NCI-H2107 (cell line): Measurements from ENCODE around the gene NRARP.

Source experiments
- DNase-seq: peaks from one replicate; lab custom pipeline; 2025; lab: John Stamatoyannopoulos, UW

NRARP gene

DNA sequence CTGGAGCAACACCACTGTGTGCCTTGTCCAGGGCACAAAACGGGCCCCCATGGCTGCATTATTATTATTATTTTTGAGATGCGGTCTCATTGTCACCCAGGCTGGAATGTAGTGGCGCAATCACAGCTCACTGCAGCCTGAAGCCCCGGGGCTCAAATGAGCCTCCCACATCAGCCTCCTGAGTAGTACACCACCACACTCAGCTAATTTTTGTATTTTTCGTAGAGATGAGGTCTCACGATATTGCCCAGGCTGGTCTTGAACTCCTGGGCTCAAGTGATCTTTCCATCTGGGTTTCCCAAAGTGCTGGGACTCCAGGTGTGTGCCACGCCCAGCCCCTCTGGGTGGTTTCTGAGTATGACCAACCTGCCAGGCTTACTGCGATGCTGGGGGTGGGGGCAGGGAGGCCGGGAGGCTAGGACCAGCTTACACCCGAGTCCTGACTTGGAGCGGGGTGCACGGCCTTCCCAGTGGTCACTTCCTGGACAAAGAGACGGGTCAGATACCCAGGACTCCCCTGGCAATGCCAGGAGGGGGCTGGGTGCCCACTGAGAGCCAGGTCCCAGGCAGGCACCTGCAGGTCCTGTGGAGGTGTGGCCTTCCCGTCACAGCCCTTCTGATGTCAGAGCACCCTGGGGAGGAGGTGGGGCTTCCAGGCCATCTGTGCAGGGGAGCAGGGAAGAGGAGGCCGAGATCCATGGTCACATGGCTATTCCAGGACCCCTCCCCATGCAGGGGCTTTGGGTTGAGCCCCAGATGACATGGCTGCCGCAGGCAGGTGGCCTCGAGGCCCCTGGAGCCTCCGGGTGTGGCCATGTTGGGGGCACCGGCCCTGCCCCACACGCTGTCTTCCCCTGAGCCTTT is 8.3 kb upstream of the NRARP start:
- DNase-seq, result peak; percentile 32

GRCh38 chr9:137309368-137310188 is 7.5 kb upstream of the NRARP start:
- DNase-seq, result no peak

DNA sequence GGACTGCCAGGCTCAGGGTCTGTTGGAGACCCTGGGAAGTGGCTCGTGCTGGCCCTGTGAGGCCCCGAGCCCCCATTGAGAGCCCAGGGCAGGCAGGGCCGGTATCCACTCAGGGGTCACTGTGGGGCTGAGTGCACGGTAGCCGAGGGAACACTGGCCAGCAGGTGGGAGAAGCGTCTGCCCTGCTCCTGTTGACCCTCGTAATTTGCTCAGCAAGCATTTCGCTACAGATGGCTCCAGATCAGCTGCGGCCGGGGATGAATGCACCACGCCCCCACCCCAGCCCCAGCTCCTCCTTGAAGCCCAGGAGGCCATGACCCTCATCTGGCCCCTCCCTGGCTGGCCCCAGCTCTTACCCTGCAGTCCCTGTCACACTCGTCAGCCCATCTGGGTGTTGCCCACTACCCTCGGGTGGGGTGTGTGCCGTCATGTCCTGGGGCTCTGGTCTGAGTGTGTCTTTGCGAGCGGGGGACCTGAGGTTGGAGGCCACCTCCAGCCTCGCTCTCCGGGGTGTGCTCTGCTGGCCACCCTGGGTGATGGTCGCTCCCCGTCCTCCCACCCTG is 6.1 kb upstream of the NRARP start:
- DNase-seq, result no peak

GRCh38 chr9:137307255-137308056 is 5.4 kb upstream of the NRARP start:
- no peak for DNase-seq

GRCh38 chr9:137306850-137307254 is 4.8 kb upstream of the NRARP start:
- no peak for DNase-seq

DNA sequence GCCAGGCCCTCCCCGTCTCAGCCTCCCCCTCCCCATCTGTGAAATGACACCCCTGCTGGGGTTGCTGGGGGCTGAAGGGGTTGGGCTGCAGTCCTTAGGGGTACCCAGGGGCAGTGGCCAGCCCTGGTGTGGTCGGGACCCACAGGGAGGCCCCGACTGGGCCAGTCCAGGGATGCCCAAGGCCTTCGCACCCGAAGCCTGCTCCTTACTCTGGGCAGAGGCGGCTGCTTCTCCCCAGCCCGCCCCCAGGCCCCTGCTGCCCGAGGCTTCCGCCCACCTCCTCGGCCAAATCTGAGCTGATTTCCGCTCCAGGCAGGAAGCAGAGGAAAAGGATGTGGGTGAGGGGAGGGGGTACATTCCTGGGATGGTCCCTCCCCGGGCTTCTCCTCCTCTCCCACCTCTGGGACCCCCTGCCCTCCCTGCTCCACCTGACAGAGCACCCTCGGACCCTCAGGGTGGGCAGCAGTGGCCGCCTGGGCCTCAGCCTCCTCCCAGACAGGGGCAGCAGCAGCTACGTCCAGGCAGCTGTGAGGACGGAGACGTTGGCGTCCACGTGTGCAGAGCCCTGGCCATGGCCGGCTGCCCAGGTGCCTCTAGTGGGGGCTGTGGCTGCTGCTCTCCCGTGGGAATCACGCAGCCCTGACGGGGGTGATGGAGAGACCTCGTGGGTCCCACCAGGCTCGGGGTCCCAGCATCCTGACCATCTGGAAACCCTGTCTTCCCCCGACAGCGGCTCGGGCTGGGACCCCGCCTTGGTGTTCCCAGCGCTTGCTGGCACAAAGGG is 4.2 kb upstream of the NRARP start:
- no peak for DNase-seq

GRCh38 chr9:137305798-137306065 is 3.7 kb upstream of the NRARP start:
- no peak for DNase-seq

DNA sequence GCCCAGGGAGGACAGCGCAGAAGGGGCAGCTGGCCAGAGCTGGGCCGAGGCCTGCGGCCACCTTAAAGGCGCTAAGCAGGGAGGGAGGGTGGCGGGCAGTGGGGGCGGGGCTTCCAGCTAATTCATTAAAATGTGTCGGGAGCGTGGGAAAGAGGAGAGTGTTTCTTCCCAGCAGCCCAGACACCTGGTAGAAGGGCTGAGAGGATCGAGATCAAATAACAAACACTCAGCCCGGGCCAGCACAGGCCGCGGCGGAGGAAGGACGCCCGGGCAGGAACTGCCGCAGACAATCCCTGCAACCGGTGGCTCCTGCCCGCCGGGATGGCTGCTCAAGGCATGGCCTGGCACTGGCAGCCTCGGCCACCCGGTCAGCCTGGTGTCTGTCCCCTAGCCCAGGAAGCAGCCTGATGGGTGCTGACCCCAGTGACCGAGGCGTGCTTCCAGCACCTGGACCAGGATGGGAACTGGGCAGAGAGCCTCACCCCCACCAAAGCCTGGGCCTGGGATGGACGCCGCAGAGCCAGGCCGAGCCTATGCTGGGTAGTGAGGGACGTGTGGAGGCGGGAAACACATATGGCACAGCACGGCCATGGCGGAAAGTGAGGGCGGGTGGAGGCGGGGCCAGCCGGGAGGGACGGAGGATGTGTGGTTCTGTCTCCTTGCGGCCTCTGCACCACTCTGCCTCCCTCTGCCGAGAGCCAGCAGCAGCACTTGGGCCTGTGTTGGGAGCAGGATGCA is 3.2 kb upstream of the NRARP start:
- DNase-seq, result peak; percentile 72

- no peak for DNase-seq
Measured at GRCh38 chr9:137304383-137305059, 2.5 kb upstream of the NRARP start.

GRCh38 chr9:137303893-137304382 is 1.9 kb upstream of the NRARP start:
- DNase-seq, result no peak

DNA sequence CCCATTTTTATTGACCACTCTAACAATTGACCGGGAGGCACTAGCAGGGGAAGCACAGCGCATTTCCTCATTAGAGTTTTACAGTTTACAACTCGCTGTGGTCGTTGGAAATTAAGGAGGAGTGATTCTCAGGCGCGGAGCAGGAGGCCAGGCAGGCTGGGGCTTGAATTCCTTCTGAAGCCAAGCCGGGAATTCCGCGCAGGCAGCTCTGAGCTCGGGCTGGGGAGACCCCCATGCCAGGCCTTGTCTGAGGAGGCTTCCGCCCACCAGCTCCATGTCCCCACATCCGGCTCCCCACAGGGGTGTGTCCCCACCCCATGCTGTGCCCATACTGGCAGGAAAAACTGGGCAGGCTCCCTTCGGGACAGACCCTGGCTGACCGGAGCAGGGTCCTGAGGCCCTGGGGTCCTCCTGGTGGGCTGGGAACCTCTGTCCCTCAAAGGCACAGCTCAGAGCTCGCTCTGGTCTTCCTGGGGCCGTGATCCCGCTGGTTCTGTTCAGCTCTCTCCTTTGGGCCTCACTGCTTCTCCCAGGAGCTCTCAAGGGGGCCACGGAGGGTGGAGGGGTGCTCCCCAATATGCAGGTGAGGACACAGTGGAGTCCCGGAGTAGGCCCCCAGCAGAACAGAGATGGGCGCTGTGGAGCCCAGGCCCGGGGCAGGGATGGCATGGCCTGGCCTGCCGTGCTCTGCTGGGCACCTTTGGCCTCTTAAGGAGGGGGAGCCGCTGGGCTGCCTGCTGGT is 1.3 kb upstream of the NRARP start:
- DNase-seq, result no peak

DNA sequence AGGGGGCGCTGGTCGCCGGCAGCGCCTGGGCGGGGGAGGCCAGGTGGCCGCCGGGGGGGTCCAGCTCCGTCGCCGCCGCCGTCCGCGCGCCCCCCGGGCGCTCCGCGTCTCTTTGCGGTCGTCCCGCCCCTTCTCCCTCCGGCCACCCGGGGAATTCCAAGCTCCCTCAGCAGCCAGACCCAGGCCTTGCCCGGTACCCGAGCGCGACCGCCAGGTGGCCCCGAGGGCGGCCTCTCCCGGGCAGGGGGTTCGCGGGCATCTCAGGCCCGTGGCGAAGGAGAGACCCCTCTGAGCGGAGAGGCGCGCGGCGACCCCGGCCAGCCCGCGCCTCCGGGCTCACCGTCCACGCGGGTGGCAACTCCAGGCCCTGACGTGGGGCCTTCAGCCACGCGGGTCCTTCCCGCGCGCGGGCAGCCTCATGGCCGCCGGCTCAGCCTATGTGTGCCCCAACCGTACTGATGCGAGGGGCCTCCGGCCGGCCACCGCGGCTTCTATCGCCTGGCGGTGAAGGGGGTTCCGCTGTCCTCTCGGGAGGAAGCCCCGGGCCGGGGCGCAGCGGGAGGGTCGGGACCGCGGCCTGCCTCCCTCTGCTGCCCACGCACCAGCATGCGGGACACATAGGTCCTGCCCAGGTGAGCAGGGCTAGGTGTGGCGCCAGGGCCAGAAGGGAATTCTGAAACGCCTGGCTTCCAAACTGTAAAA is 529 bp upstream of the NRARP start:
- DNase-seq, result no peak

- DNase-seq, result no peak
Measured at GRCh38 chr9:137301081-137301947, 757 bp downstream of the NRARP start.

DNA sequence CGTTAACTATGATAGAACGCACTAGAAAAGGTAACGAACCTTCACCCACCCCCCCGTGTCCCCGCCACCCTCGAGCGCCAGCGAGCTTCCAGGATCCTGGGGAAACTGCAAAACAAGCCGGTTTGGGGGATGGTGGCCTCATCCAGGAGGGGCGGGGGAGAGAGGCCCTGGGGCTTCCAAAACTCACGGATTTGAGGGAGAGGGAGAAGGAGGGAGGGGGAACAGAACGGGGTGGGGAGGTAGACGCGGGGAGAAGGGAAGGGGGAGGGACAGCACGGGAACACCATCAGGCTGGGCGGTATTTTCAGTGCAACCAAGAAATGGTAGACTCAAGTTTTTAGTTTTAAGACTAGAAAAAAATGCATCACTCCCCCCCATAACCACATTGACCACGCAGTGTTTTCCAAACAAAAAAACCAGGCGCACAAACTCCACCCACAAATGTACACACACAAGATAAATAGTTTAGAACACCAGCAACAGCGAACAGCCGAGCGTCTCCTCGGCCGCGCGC is 1.4 kb downstream of the NRARP start:
- no peak for DNase-seq

DNA sequence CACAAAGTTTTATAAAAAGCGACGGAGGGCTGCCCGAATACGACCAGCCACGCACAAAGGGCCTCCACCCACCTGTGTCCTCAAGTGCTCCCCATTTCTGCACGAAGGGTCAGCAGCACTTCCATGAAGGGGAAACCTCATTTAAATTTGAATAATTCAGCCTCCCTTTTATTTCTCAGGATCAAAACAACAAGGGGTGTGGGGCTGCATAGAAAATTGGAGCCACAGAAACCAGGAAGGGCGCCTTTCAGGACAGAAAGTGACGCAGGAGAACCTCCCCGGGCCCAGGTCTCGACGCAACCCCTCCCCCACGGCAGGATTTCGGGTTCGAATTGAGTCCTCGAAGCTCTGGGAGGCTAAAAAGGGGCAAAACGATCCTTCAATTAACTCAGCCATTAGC is 2.1 kb downstream of the NRARP start:
- no peak for DNase-seq

- no peak for DNase-seq
Measured at GRCh38 chr9:137299203-137299565, 2.9 kb downstream of the NRARP start.

DNA sequence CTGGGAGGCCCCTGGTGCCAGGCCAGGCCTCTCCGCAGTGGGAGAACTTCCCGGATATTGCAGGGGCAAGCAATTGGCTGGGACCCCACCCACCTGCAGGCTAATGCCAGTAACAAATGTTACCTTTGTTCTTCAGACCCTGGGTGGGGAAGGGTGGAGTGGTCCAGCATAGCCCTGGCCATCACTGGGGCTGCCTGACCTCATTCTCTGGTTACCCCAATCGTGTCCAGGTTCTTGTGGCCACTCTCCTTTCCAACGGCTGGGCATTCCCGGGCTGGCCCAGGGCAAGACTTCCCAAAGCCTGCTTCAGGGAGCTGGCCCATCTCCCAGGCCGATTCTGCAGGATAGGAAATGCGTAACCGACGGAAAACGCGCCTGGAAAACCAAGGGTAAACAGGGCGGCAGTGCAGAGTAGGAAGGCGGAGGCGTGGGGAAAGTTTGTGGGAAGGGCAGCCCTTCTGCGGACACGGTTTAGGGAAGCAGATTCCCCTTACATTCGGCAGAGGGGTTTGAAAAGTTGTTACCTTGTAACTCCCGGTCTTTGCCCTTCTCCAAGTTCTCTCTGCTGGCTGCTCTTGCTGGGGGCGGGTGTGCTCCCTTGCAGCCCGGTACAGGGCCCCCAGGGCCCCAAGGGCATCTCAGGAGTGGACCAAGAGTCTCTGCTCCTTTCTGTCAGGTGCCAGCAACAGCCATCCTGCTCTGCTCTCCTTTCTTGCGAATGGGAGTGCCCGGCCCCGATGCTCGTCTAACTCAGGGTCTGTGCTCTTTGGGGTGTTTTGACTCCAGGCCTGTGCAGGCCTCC is 3.5 kb downstream of the NRARP start:
- no peak for DNase-seq
